ENCODE data around the gene CAMK1D.
"Not testable (repeated sequence)": the region's sequence is repeated elsewhere in the genome, so short reads cannot be mapped to it uniquely, and the experiment has no call there.

CAMK1D gene

DNA sequence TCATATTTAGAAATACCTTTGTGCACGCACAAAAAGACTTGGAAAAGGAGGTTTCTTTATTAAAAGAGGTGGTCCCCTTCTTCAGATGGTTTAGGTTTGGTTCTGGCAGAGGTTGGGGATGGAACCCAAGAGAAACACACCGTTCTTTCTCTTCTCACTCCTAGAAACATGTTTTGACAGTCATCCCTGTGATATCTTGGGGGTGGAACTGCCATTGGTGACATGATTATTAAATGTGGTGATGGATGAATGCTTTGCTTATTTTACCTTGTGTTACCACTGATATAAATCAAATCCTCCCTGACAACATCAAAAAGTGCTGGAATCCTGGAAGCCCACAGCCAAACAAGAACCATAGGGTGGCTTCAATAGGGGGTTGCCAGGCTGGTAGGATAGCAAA, 505.6 kb downstream of the CAMK1D start:
- DNase-seq (ENCODE audit: low read depth, low spot score), result no peak
- no peak overlapping the region for H3K4me3 ChIP-seq (ENCODE audit: low read depth, low read length)
- in situ Hi-C loops (cut with HindIII; ENCODE audit: low sequenced_read_pairs), result no loop called here
- TF ChIP-seq, protein P1, sequence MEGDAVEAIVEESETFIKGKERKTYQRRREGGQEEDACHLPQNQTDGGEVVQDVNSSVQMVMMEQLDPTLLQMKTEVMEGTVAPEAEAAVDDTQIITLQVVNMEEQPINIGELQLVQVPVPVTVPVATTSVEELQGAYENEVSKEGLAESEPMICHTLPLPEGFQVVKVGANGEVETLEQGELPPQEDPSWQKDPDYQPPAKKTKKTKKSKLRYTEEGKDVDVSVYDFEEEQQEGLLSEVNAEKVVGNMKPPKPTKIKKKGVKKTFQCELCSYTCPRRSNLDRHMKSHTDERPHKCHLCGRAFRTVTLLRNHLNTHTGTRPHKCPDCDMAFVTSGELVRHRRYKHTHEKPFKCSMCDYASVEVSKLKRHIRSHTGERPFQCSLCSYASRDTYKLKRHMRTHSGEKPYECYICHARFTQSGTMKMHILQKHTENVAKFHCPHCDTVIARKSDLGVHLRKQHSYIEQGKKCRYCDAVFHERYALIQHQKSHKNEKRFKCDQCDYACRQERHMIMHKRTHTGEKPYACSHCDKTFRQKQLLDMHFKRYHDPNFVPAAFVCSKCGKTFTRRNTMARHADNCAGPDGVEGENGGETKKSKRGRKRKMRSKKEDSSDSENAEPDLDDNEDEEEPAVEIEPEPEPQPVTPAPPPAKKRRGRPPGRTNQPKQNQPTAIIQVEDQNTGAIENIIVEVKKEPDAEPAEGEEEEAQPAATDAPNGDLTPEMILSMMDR (IDR thresholded peaks at IDR 0.05; ENCODE audit: low read depth, low read length), result no peak

DNA sequence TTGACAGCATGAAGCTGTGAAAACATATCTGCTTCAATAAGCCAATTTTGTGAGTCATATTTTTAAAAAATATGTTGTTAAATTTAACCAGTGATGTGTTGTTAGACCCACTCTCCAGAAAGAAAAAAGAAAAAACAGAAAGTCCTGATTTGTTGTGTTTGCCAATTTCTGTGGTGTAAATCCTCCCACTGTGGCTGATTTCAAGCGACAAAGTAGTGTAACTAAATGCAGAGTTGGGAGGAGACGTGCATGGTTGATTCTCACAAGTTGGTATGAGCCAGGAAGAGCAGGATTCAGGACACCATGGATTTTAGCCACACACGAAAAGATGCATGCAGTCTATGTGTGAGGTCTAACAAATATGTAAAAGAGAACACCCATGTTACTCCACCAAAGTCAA, 513.1 kb downstream of the CAMK1D start:
- no peak overlapping the region for H3K4me3 ChIP-seq (ENCODE audit: low read depth, low read length)
- in situ Hi-C loops (cut with HindIII; ENCODE audit: low sequenced_read_pairs), result no loop called here
- no peak for DNase-seq (ENCODE audit: low read depth, low spot score)
- TF ChIP-seq, protein P1 (IDR thresholded peaks at IDR 0.05; ENCODE audit: low read depth, low read length), result no peak

DNA sequence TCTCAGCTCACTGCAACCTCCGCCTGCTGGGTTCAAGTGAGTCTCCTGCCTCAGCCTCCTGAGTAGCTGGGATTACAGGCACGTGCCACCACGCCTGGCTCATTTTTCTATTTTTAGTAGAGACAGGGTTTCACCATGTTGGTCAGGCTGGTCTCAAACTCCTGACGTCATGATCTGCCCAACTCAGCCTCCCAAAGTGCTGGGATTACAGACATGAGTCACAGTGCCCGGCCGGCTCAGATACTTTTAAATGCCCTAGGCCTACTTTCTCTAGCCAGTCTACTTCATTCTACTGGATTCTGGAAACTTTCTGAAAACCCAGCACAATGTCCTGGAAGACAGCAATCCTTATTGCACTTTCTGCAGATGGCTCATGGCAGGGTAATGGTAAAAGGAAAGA, 516.2 kb downstream of the CAMK1D start:
- DNase-seq (ENCODE audit: low read depth, low spot score); in situ Hi-C loops (cut with HindIII; ENCODE audit: low sequenced_read_pairs): not testable (repeated sequence)

GRCh38 chr10:12868229-12868628, 518.9 kb downstream of the CAMK1D start:
- DNase-seq (ENCODE audit: low read depth, low spot score), result no peak
- TF ChIP-seq, protein P1 (IDR thresholded peaks at IDR 0.05; ENCODE audit: low read depth, low read length), result no peak
- no peak overlapping the region for H3K4me3 ChIP-seq (ENCODE audit: low read depth, low read length)
- in situ Hi-C loops (cut with HindIII; ENCODE audit: low sequenced_read_pairs), result no loop called here

More for the DNA sequence above, 516.2 kb downstream of the CAMK1D start:
- not testable (repeated sequence) for H3K4me3 ChIP-seq (ENCODE audit: low read depth, low read length)

DNA sequence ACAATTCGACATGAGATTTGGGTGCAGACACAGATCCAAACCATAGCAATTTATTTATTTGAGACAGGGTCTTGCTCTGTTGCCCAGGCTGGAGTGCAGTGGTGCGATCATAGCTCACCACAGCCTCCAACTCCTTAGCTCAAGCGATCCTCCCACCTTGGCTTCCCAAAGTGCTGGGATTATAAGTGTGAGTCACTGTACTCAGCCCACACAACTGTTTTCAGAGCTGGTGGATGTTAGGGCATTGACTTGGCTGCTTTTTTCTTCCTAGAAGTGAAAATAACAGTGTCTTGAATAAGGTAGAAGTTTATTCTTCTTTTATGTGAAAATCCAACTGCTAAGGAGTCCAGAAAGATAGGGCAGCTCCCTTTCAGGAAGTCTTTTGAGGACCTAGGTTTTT, 520.1 kb downstream of the CAMK1D start:
- in situ Hi-C loops (cut with HindIII; ENCODE audit: low sequenced_read_pairs), result no loop called here
- no peak for DNase-seq (ENCODE audit: low read depth, low spot score)
- H3K4me3 ChIP-seq (ENCODE audit: low read depth, low read length), result no peak overlapping the region
- TF ChIP-seq, protein P1 (IDR thresholded peaks at IDR 0.05; ENCODE audit: low read depth, low read length), result no peak

GRCh38 chr10:12872577-12872976, 523.2 kb downstream of the CAMK1D start:
- H3K4me3 ChIP-seq (ENCODE audit: low read depth, low read length), result no peak overlapping the region
- TF ChIP-seq, protein P1 (IDR thresholded peaks at IDR 0.05; ENCODE audit: low read depth, low read length), result no peak
- in situ Hi-C loops (cut with HindIII; ENCODE audit: low sequenced_read_pairs), result no loop called here
- DNase-seq (ENCODE audit: low read depth, low spot score), result no peak

DNA sequence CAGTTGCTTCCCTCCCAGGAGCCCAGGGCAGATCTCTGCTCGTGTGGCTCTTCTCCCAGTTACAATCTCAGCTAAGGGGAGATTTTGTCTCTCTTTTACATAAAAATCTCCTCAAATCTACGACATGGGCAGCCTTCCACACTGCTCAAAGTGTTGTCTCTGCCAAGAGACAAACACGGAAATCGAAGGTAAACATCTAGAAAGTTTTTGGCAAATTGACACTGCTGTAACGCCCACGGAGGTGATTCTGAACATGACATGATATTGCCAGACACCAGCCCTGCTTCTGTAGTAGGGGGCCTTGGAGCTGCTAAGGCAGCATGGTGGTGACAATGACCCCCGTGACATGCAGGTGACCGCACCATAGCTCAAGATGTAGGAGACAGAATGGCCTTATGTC, 523.8 kb downstream of the CAMK1D start:
- no peak overlapping the region for H3K4me3 ChIP-seq (ENCODE audit: low read depth, low read length)
- TF ChIP-seq, protein P1 (IDR thresholded peaks at IDR 0.05; ENCODE audit: low read depth, low read length), result no peak
- in situ Hi-C loops (cut with HindIII; ENCODE audit: low sequenced_read_pairs), result no loop called here
- no peak for DNase-seq (ENCODE audit: low read depth, low spot score)

Measured in astrocyte of the spinal cord (primary cell).